Measurements from ENCODE around the gene MASP1.

MASP1 gene

DNA sequence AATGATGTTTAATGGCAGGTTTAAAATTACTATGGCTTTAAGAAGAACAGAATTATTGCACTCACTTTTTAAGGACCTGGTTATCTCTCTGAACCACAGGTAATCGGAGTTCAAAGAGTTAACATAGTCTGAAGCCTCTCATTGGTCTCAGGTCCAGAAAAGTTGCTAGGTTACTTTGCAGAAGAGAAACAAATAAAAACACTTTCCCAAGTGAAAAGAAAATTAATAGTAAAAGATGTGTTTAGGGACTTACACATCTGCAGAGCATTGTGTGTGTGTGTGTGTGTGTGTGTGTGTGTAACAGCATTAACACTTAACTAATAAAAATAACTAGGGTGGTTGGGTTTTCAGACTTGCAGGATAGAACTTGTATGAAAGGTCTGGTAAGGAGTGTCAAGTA is 1.0 kb downstream of the MASP1 start:
- no peak for TF ChIP-seq RAD21 (IDR thresholded peaks at IDR 0.05; ENCODE audit: low read depth)
- no peak for TF ChIP-seq ZBTB7A (IDR thresholded peaks at IDR 0.05; ENCODE audit: low read depth)
- no peak for TF ChIP-seq NFIC (IDR thresholded peaks at IDR 0.05)
- TF ChIP-seq, protein P1, sequence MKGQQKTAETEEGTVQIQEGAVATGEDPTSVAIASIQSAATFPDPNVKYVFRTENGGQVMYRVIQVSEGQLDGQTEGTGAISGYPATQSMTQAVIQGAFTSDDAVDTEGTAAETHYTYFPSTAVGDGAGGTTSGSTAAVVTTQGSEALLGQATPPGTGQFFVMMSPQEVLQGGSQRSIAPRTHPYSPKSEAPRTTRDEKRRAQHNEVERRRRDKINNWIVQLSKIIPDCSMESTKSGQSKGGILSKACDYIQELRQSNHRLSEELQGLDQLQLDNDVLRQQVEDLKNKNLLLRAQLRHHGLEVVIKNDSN (IDR thresholded peaks at IDR 0.05) = no peak
- no peak for TF ChIP-seq EP300 (IDR thresholded peaks at IDR 0.05; ENCODE audit: borderline replicate concordance)
- TF ChIP-seq TAF1 (IDR thresholded peaks at IDR 0.05; ENCODE audit: low read depth) = no peak
- TF ChIP-seq CEBPB (IDR thresholded peaks at IDR 0.05) = no peak

DNA sequence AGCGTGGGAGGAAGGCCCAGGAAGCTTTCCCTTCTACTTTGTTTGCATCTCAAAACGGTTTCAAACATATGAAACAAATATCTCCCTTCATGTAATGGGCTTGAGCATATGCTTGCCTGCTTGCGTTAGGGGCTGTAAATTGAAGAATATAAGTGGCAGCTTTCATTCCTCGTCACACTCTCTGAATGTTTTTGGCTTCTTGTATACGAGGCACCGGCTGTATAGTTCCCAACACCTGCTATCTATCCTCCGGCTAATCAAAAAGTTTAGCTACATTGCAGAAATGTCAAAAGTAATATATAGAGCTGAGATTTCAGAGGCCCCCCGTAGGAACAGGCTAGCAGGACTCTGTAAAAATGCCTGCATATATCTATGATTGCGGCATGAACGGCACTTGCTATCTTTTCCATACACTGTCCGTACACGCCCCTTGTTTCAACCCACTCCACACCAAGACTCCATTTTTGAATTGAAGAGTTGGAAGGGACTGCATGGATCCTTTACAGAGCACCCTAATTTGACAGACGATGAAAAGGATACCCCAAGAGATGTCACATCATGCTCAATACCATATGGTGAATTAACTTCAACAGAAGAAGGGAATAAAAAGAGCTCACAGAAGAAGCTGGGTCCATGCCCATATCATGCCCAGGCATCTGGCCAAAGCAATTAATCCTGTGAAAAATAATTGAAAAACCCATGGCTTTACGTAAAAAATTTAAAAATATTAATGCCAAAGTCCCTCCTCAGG is 2.5 kb downstream of the MASP1 start:
- TF ChIP-seq TCF12 (IDR thresholded peaks at IDR 0.05; ENCODE audit: low read depth) = no peak
- no peak for TF ChIP-seq TAF1 (IDR thresholded peaks at IDR 0.05; ENCODE audit: low read depth)
- TF ChIP-seq, protein P2, sequence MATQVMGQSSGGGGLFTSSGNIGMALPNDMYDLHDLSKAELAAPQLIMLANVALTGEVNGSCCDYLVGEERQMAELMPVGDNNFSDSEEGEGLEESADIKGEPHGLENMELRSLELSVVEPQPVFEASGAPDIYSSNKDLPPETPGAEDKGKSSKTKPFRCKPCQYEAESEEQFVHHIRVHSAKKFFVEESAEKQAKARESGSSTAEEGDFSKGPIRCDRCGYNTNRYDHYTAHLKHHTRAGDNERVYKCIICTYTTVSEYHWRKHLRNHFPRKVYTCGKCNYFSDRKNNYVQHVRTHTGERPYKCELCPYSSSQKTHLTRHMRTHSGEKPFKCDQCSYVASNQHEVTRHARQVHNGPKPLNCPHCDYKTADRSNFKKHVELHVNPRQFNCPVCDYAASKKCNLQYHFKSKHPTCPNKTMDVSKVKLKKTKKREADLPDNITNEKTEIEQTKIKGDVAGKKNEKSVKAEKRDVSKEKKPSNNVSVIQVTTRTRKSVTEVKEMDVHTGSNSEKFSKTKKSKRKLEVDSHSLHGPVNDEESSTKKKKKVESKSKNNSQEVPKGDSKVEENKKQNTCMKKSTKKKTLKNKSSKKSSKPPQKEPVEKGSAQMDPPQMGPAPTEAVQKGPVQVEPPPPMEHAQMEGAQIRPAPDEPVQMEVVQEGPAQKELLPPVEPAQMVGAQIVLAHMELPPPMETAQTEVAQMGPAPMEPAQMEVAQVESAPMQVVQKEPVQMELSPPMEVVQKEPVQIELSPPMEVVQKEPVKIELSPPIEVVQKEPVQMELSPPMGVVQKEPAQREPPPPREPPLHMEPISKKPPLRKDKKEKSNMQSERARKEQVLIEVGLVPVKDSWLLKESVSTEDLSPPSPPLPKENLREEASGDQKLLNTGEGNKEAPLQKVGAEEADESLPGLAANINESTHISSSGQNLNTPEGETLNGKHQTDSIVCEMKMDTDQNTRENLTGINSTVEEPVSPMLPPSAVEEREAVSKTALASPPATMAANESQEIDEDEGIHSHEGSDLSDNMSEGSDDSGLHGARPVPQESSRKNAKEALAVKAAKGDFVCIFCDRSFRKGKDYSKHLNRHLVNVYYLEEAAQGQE (IDR thresholded peaks at IDR 0.05; ENCODE audit: low read depth) = no peak
- no peak for TF ChIP-seq RAD21 (IDR thresholded peaks at IDR 0.05; ENCODE audit: low read depth)
- no peak for TF ChIP-seq CEBPB (IDR thresholded peaks at IDR 0.05)
- no peak for TF ChIP-seq FOXM1 (IDR thresholded peaks at IDR 0.05; ENCODE audit: borderline replicate concordance, low read depth)
- no peak for TF ChIP-seq YY1 (IDR thresholded peaks at IDR 0.05; ENCODE audit: low read depth)
- TF ChIP-seq, protein P1 (IDR thresholded peaks at IDR 0.05) = no peak
- TF ChIP-seq EGR1 (IDR thresholded peaks at IDR 0.05) = no peak
- TF ChIP-seq, protein P3, sequence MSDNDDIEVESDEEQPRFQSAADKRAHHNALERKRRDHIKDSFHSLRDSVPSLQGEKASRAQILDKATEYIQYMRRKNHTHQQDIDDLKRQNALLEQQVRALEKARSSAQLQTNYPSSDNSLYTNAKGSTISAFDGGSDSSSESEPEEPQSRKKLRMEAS (IDR thresholded peaks at IDR 0.05) = no peak
- TF ChIP-seq EP300 (IDR thresholded peaks at IDR 0.05; ENCODE audit: borderline replicate concordance) = no peak
- TF ChIP-seq TEAD4 (IDR thresholded peaks at IDR 0.05) = no peak
- TF ChIP-seq ZBTB7A (IDR thresholded peaks at IDR 0.05; ENCODE audit: low read depth) = no peak
- no peak for TF ChIP-seq NFIC (IDR thresholded peaks at IDR 0.05)
- no peak for TF ChIP-seq CREB1 (IDR thresholded peaks at IDR 0.05; ENCODE audit: low read depth)

DNA sequence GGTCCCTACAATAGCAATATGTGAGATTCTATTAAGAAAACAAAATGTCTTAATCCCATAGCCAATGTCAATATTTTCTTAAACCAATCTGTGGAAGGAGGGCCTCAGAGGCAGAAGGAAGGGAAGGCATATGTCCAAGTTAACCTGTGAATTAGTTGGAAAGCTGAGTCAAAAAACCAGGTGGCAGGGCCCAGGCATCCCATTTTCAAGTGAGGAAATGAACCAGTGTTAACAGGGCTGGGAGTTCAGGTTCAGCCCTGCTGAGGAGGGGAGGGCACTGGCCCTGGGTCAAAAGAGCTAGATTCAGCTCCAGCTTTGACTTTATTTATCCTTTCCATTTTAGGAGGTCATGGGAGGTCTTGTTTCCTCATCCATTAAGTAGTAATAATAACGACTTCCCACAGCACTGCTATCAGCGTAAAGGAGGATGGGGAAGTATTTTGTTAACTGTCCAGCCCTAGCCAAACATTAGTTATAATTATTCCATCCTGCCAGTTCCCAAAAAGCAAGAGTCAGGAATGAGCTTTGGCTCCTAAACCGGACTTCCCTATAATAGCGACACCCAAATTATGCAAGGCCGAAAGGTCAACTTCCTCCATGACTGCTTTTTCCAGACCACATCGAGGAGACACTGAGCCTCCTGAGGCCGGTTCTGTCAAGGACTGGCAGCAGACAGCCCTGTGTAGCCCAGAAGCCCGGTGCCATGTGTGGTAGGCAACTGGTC is 3.2 kb downstream of the MASP1 start:
- TF ChIP-seq RAD21 (IDR thresholded peaks at IDR 0.05; ENCODE audit: low read depth) = no peak
- TF ChIP-seq EP300 (IDR thresholded peaks at IDR 0.05; ENCODE audit: borderline replicate concordance) = no peak
- TF ChIP-seq, protein P1 (IDR thresholded peaks at IDR 0.05) = no peak
- TF ChIP-seq ZBTB7A (IDR thresholded peaks at IDR 0.05; ENCODE audit: low read depth) = no peak
- TF ChIP-seq TCF12 (IDR thresholded peaks at IDR 0.05; ENCODE audit: low read depth) = no peak
- no peak for TF ChIP-seq CEBPB (IDR thresholded peaks at IDR 0.05)
- TF ChIP-seq, protein P2 (IDR thresholded peaks at IDR 0.05; ENCODE audit: low read depth) = no peak
- no peak for TF ChIP-seq YY1 (IDR thresholded peaks at IDR 0.05; ENCODE audit: low read depth)
- TF ChIP-seq, protein P3 (IDR thresholded peaks at IDR 0.05) = no peak
- no peak for TF ChIP-seq NFIC (IDR thresholded peaks at IDR 0.05)
- no peak for TF ChIP-seq TEAD4 (IDR thresholded peaks at IDR 0.05)
- no peak for TF ChIP-seq CREB1 (IDR thresholded peaks at IDR 0.05; ENCODE audit: low read depth)
- TF ChIP-seq TAF1 (IDR thresholded peaks at IDR 0.05; ENCODE audit: low read depth) = no peak
- TF ChIP-seq EGR1 (IDR thresholded peaks at IDR 0.05) = no peak

DNA sequence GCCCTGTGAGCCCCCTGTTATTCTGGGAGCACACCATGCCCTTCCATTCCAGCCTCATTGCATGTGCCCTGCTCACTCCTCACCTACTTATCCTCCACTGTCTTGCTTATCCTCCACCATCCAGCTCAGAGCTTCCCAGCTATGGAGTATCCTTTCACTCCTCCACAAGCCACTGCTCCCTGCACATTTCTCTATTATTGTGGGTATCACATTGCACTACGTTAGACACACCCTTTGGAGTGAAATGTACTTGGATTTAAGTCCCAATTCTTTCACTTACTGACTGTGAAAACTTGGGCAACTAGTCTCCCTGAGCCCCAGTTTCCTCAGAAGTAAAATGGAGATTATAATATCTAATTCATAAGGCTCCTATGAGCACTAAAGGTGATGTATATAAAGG is 4.3 kb downstream of the MASP1 start:
- no peak for TF ChIP-seq EGR1 (IDR thresholded peaks at IDR 0.05)

DNA sequence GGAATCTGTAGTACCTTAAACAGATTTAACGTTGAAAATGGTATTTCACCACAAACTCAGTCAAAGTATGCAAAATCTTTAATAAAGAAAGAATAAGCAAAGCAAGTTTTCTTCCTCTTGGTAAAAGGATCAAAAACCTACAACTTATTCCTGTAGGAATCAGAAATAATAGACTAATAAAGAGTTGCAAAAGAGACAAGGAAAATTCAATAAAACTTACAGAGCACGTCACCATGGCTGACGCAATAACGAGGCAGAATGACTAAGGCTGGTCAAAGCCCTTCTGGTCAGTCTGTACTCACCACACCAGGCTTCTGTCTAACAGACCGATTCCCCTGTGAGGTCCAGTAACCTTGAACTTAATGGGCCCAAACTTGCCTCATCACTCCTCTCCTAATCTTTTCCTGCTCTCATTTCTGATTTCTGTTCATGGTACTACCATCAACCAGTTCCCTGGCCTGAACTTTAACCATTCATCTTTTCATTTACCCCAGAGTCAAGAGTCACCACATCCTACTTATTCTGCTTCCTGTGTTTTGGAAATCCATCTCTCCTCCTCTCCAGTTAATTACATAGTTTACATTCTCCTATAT is 5.0 kb downstream of the MASP1 start:
- TF ChIP-seq CREB1 (IDR thresholded peaks at IDR 0.05; ENCODE audit: low read depth) (no peak), EGR1 (IDR thresholded peaks at IDR 0.05) (no peak), FOXM1 (IDR thresholded peaks at IDR 0.05; ENCODE audit: borderline replicate concordance, low read depth) (no peak), YY1 (IDR thresholded peaks at IDR 0.05; ENCODE audit: low read depth) (no peak), TCF12 (IDR thresholded peaks at IDR 0.05; ENCODE audit: low read depth) (no peak), TAF1 (IDR thresholded peaks at IDR 0.05; ENCODE audit: low read depth) (no peak), TEAD4 (IDR thresholded peaks at IDR 0.05) (no peak), ZBTB7A (IDR thresholded peaks at IDR 0.05; ENCODE audit: low read depth) (no peak), CEBPB (IDR thresholded peaks at IDR 0.05) (no peak), RAD21 (IDR thresholded peaks at IDR 0.05; ENCODE audit: low read depth) (no peak)
- TF ChIP-seq, protein P3 (IDR thresholded peaks at IDR 0.05) = no peak
- TF ChIP-seq, protein P2 (IDR thresholded peaks at IDR 0.05; ENCODE audit: low read depth) = no peak
